Panc1 (cell line): ENCODE results near the gene GALNTL6. TPM values are rescaled to one million over a fixed set of nuclear protein-coding genes. Genes with fewer than 3 reads are reported as not detected.

ENCODE experiments used
- ATAC-seq: fragments of 200-7000 bp; cut with Tn5 transposase; 2 replicates; pipeline ENCODE4 v1.9.1; 2020; ENCODE audit warnings: mild to moderate bottlenecking, moderate library complexity
- BruUV-seq: library from RNA; stranded (reverse); fragments of 400-500 nt; replicated peaks from 2 replicates; lab custom pipeline; 2021; lab: Mats Ljungman, UMichigan
- CTCF ChIA-PET: fragments of 300-600 bp; sonication (Branson Sonifier 250); formaldehyde crosslinking; loops from one replicate; lab custom pipeline; 2022; ENCODE audit warnings: antibody characterized with exemption; lab: Charles Lee
- POLR2A ChIA-PET: fragments of 300-600 bp; sonication (Branson Sonifier 250); formaldehyde crosslinking; loops from one replicate; lab custom pipeline; 2022; ENCODE audit warnings: antibody characterized with exemption; lab: Charles Lee
- DNase-seq: peaks from one replicate; pipeline ENCODE4 v3.0.0-alpha.2; 2010; ENCODE audit warnings: low read depth, low spot score
- H3K27ac ChIP-seq: 2 replicates; pipeline ENCODE4 v1.5.1; 2011; ENCODE audit warnings: mild to moderate bottlenecking, low read length, inconsistent platforms
- H3K27me3 ChIP-seq: fragments of 200-500 bp; sonication (Bioruptor generic); 2 replicates; pipeline ENCODE4 v1.6.0; 2014; ENCODE audit warnings: low read length, inconsistent platforms; ENCODE audit not compliant: control insufficient read depth, insufficient read depth
- H3K36me3 ChIP-seq: fragments of 200-500 bp; sonication (Bioruptor generic); 2 replicates; pipeline ENCODE4 v1.5.1; 2014; ENCODE audit warnings: inconsistent platforms, mild to moderate bottlenecking, low read length, moderate library complexity; ENCODE audit not compliant: control insufficient read depth, insufficient read depth
- H3K4me1 ChIP-seq: 2 replicates; pipeline ENCODE4 v1.5.1; 2011; ENCODE audit warnings: inconsistent platforms, mild to moderate bottlenecking, low read length, moderate library complexity; ENCODE audit not compliant: control insufficient read depth, insufficient read depth
- H3K4me3 ChIP-seq, 2 experiments: 2 replicates each; pipeline ENCODE4 v1.5.1; 2011 to 2012; ENCODE audit warnings: low read depth in 2 of 2, low read length in 2 of 2, mild to moderate bottlenecking in 2 of 2, inconsistent platforms in 1 of 2, moderate library complexity in 1 of 2
- H3K9me3 ChIP-seq: fragments of 200-500 bp; sonication (Bioruptor generic); 2 replicates; pipeline ENCODE4 v1.5.1; 2014; ENCODE audit warnings: low read depth, mild to moderate bottlenecking, inconsistent platforms, low read length, moderate library complexity; ENCODE audit not compliant: control insufficient read depth, insufficient read depth
- CTCF ChIP-seq: fragments of 450-650 bp; IDR thresholded peaks from 2 replicates; pipeline ENCODE4 v1.5.1; 2017; ENCODE audit warnings: mild to moderate bottlenecking
- POLR2AphosphoS5 ChIP-seq: IDR thresholded peaks from 2 replicates; pipeline ENCODE4 v1.6.1; 2012; ENCODE audit warnings: mild to moderate bottlenecking, low read depth, low read length, moderate library complexity
- REST ChIP-seq, 2 experiments: IDR thresholded peaks; 2 replicates each; pipeline ENCODE4 v1.6.1; 2011 to 2012; ENCODE audit warnings: low read depth in 2 of 2, control low read depth in 1 of 2, low read length in 1 of 2, mild to moderate bottlenecking in 1 of 2, moderate library complexity in 1 of 2; ENCODE audit not compliant: insufficient read depth in 1 of 2
- SIN3A ChIP-seq: IDR thresholded peaks from 2 replicates; pipeline ENCODE4 v1.6.1; 2012; ENCODE audit warnings: low read depth, mild to moderate bottlenecking, low read length, moderate library complexity, borderline replicate concordance; ENCODE audit not compliant: insufficient read depth
- TCF7L2 ChIP-seq: IDR thresholded peaks from 2 replicates; pipeline ENCODE4 v1.6.1; 2011; ENCODE audit warnings: mild to moderate bottlenecking, low read depth, low read length, inconsistent platforms
- in situ Hi-C: cut with HindIII; loops from 2 replicates; pipeline ENCODE4 v1.10.0; 2016; ENCODE audit warnings: low sequenced_read_pairs, low pct_unique_long_range_greater_than_20kb
- intact Hi-C: fragments of 100-400 bp; cut with micrococcal nuclease; formaldehyde crosslinking; loops from one replicate; pipeline ENCODE4 v1.10.0; 2022; ENCODE audit not compliant: unreplicated experiment
- total RNA-seq: library from RNA; stranded (reverse); gene quantifications from one replicate; pipeline ENCODE4 v1.2.1, GENCODE V29; 2021; ENCODE audit not compliant: unreplicated experiment

GALNTL6 gene
- total RNA-seq, 1 experiment from 2014 or later: not detected

- intact Hi-C loops (loop anchor here (10.0 kb wide), 2 partner anchors 347 to 987 kb away; no protein-coding TSS in a partner anchor), in situ Hi-C loops (no loop called here)
- H3K27ac ChIP-seq: no peak overlapping the region
- no peaks in the 10 kb centered on the region for H3K27me3 ChIP-seq
- H3K4me3 ChIP-seq: no peak overlapping the region
- ATAC-seq: no peak
- BruUV-seq: no TSS peak
- H3K4me1 ChIP-seq: no peaks in the 10 kb centered on the region
- DNase-seq: no peak
- no peaks in the 10 kb centered on the region for H3K36me3 ChIP-seq
- H3K9me3 ChIP-seq: no peaks in the 10 kb centered on the region
- CTCF ChIA-PET: no interaction called here
- POLR2A ChIA-PET: no interaction called here
- no peak for TF ChIP-seq POLR2AphosphoS5
- TF ChIP-seq SIN3A: no peak
- TF ChIP-seq CTCF: no peak
- no peak for TF ChIP-seq REST (IDR thresholded peaks at IDR 0.05; ENCODE audit: insufficient read depth in 1 of 2, low read depth in 2 of 2, low read length in 1 of 2)
- TF ChIP-seq TCF7L2: no peak
Observed at GRCh38 chr4:171847751-171848150, 34.5 kb downstream of the GALNTL6 start.

- Histone ChIP-seq H3K27me3 (no peaks in the 10 kb centered on the region), H3K36me3 (no peaks in the 10 kb centered on the region), H3K4me1 (no peaks in the 10 kb centered on the region), H3K9me3 (no peaks in the 10 kb centered on the region), H3K27ac (no peak overlapping the region), H3K4me3 (no peak overlapping the region)
- ATAC-seq (no peak), DNase-seq (no peak)
- no TSS peak for BruUV-seq
- no peak for TF ChIP-seq CTCF
- no peak for TF ChIP-seq TCF7L2
- in situ Hi-C loops: no loop called here
- intact Hi-C loops: loop anchor here (10.0 kb wide), 2 partner anchors 345 to 985 kb away; no protein-coding TSS in a partner anchor
- CTCF ChIA-PET: no interaction called here
- POLR2A ChIA-PET: no interaction called here
Observed at GRCh38 chr4:171849686-171850222, 36.5 kb downstream of the GALNTL6 start.
